ENCODE results near the gene HIRIP3. TPM values are rescaled to one million over a fixed set of nuclear protein-coding genes. Genes with fewer than 3 reads are reported as not detected.

The HIRIP3 gene
- total RNA-seq, 1 donor, result 4.7 TPM

- H3K4me3 ChIP-seq (ENCODE audit: low read depth, low read length), result no peak within 1 kb of the TSS
- TF ChIP-seq CTCF (IDR thresholded peaks at IDR 0.05; ENCODE audit: insufficient read depth, low read depth, low read length), result no peak
- no peak for DNase-seq (ENCODE audit: low read depth)
Measured at GRCh38 chr16:30030841-30031413, 35.5 kb upstream of the HIRIP3 start, which contains the start of gene TLCD3B. Gene TLCD3B, minus strand, starts transcription at chr16:30031271. Its CDS starts 744 bp downstream, at chr16:30030527.

- DNase-seq (ENCODE audit: low read depth), result no peak
- no peak for TF ChIP-seq CTCF (IDR thresholded peaks at IDR 0.05; ENCODE audit: insufficient read depth, low read depth, low read length)
- H3K4me3 ChIP-seq (ENCODE audit: low read depth, low read length), result no peak overlapping the region
Measured at GRCh38 chr16:30030011-30030685, 34.7 kb upstream of the HIRIP3 start.

- H3K4me3 ChIP-seq (ENCODE audit: low read depth, low read length), result no peak overlapping the region
- DNase-seq (ENCODE audit: low read depth), result no peak
- TF ChIP-seq CTCF (IDR thresholded peaks at IDR 0.05; ENCODE audit: insufficient read depth, low read depth, low read length), result no peak
Measured at GRCh38 chr16:30028438-30029076, 33.1 kb upstream of the HIRIP3 start.

GRCh38 chr16:30027588-30028437, 32.4 kb upstream of the HIRIP3 start:
- no peak for TF ChIP-seq CTCF (IDR thresholded peaks at IDR 0.05; ENCODE audit: insufficient read depth, low read depth, low read length)
- DNase-seq (ENCODE audit: low read depth), result no peak

GRCh38 chr16:30026449-30026848, 31.0 kb upstream of the HIRIP3 start:
- no peak for TF ChIP-seq CTCF (IDR thresholded peaks at IDR 0.05; ENCODE audit: insufficient read depth, low read depth, low read length)
- DNase-seq (ENCODE audit: low read depth), result no peak
- H3K4me3 ChIP-seq (ENCODE audit: low read depth, low read length), result no peak overlapping the region

More at GRCh38 chr16:30027588-30028437, 32.4 kb upstream of the HIRIP3 start:
- H3K4me3 ChIP-seq (ENCODE audit: low read depth, low read length), result no peak overlapping the region

- no peak overlapping the region for H3K4me3 ChIP-seq (ENCODE audit: low read depth, low read length)
- DNase-seq (ENCODE audit: low read depth), result no peak
- TF ChIP-seq CTCF (IDR thresholded peaks at IDR 0.05; ENCODE audit: insufficient read depth, low read depth, low read length), result no peak
Measured at GRCh38 chr16:30025574-30025973, 30.2 kb upstream of the HIRIP3 start.

Measured in fibroblast of villous mesenchyme (primary cell).